ENCODE measurements around the gene BMI1. TPM values are rescaled to one million over a fixed set of nuclear protein-coding genes. Genes with fewer than 3 reads are reported as not detected.

BMI1 gene
- total and polyA plus RNA-seq, 7 experiments from 2014 or later: 26.1 to 80.5 (median 47.8) TPM

DNA sequence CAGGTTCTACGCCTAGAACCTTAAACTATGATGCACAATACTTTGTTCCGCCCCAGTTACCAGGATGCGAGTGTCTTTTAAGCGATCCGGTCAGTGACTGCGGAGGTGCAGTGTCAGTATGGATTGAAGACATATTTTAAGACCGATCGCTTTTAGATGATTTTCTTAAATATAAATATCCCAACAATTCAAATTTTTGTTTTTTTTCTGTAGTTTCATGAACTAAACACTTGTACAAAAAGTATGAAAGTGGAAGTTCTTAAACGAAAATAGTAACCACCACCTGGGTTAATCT, 3.9 kb upstream of the BMI1 start:
- peak overlapping the region; percentile 73 for H3K4me3 ChIP-seq (ENCODE audit: low read length)
- H3K4me1 ChIP-seq (ENCODE audit: control insufficient read depth in 2 of 2, insufficient read depth in 2 of 2, low read length in 2 of 2): peaks cover 16 to 25% of the 10 kb centered on the region in 2 donors
- peak; percentile 33 for ATAC-seq
- Mint-ChIP-seq H3K9me3 (peaks cover 0 to 10% (median 0%) of the 10 kb centered on the region in 11 donors), H3K27me3 (peaks cover under 1 to 20% (median 10%) of the 10 kb centered on the region in 5 donors), H3K4me3 (peak overlapping the region; percentile 85 to 98 (median 93)), H3K36me3 (peaks cover 0 to 19% (median 4%) of the 10 kb centered on the region in 5 donors), H3K4me1 (peaks cover 11 to 53% (median 46%) of the 10 kb centered on the region in 7 donors), H3K27ac (peak overlapping the region; percentile 84 to 97 (median 95))
- peaks cover 0 to 13% of the 10 kb centered on the region in 2 donors for H3K27me3 ChIP-seq (ENCODE audit: control insufficient read depth in 2 of 2, insufficient read depth in 2 of 2, low read length in 2 of 2)
- H3K9me3 ChIP-seq (ENCODE audit: control insufficient read depth in 2 of 3, low read length in 3 of 3): no peaks in the 10 kb centered on the region
- intact Hi-C loops (cut with micrococcal nuclease): loop anchor here (2.0 to 5.0 kb wide), 10 partner anchors 16 to 1122 kb away; partner anchors contain the start of genes DNAJC1 (in 1 of the 2), MLLT10 (in 1 of the 2), OTUD1 (in 1 of the 2) and PIP4K2A (in 1 of the 2)
- no peaks in the 10 kb centered on the region for H3K36me3 ChIP-seq (ENCODE audit: control insufficient read depth in 2 of 3, insufficient read depth in 3 of 3, low read length in 3 of 3)
- peak overlapping the region; percentile 75 for H3K27ac ChIP-seq (ENCODE audit: low read depth, low read length)
- POLR2A ChIA-PET: interaction anchor here (0.8 to 4.3 kb wide), 11 partner anchors 9 to 673 kb away, joined by 3 to 72 read pairs (median 7); no protein-coding TSS in a partner anchor
- peak in 2 of 9 donors; percentile 48 to 67 for DNase-seq
- CTCF ChIA-PET: interaction anchor here (0.9 to 2.0 kb wide), 6 partner anchors 16 to 304 kb away, joined by 3 to 8 read pairs (median 5); no protein-coding TSS in a partner anchor

- ChIA-PET POLR2A (interaction anchor here (0.6 to 3.4 kb wide), 13 partner anchors 8 to 672 kb away, joined by 3 to 32 read pairs (median 4); no protein-coding TSS in a partner anchor), CTCF (interaction anchor here (0.9 kb wide), 1 partner anchor 305 kb away, joined by 5 read pairs; no protein-coding TSS in a partner anchor)
- Histone ChIP-seq H3K27me3 (ENCODE audit: control insufficient read depth in 2 of 2, insufficient read depth in 2 of 2, low read length in 2 of 2) (peaks cover 0 to 13% of the 10 kb centered on the region in 2 donors), H3K36me3 (ENCODE audit: control insufficient read depth in 2 of 3, insufficient read depth in 3 of 3, low read length in 3 of 3) (no peaks in the 10 kb centered on the region), H3K4me3 (ENCODE audit: low read length) (no peak overlapping the region), H3K27ac (ENCODE audit: low read depth, low read length) (peak overlapping the region; percentile 75), H3K9me3 (ENCODE audit: control insufficient read depth in 2 of 3, low read length in 3 of 3) (no peaks in the 10 kb centered on the region), H3K4me1 (ENCODE audit: control insufficient read depth in 2 of 2, insufficient read depth in 2 of 2, low read length in 2 of 2) (peaks cover 16 to 35% of the 10 kb centered on the region in 2 donors)
- Mint-ChIP-seq H3K27me3 (peaks cover 6 to 29% (median 16%) of the 10 kb centered on the region in 5 donors), H3K4me3 (peak overlapping the region in 9 of 10 donors; percentile 25 to 98 (median 85)), H3K36me3 (peaks cover 0 to 27% (median 4%) of the 10 kb centered on the region in 5 donors), H3K9me3 (peaks cover 0 to 10% (median 0%) of the 10 kb centered on the region in 11 donors), H3K27ac (peak overlapping the region in 8 of 9 donors; percentile 2 to 95 (median 68)), H3K4me1 (peaks cover 11 to 60% (median 54%) of the 10 kb centered on the region in 7 donors)
- ATAC-seq (no peak), DNase-seq (no peak)
- intact Hi-C loops (cut with micrococcal nuclease): loop anchor here (2.0 to 5.0 kb wide), 10 partner anchors 15 to 1121 kb away; partner anchors contain the start of genes DNAJC1 (in 1 of the 2), MLLT10 (in 1 of the 2), OTUD1 (in 1 of the 2) and PIP4K2A (in 1 of the 2)
Measured at GRCh38 chr10:22317771-22318565, 2.9 kb upstream of the BMI1 start.

DNA sequence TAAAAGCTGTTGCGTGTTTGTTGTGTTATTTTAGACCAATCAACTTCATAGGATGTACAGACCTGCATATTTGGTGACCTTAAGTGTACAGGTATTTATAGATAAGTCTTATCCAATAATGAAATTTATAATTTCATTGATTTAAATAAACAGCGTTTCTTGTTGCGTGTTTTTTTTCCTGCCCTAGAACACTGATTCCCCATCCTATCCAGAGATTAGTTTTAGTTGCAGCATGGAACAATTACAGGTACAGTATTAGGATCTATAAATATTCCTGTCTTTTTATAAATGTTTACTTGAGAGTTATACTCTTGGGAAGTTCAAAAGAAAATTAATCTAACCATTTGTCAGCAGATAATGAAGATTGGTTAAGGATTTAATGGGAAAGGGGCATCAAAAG, 2.1 kb upstream of the BMI1 start:
- no peaks in the 10 kb centered on the region for H3K36me3 ChIP-seq (ENCODE audit: control insufficient read depth in 2 of 3, insufficient read depth in 3 of 3, low read length in 3 of 3)
- H3K4me1 Mint-ChIP-seq: peaks cover 11 to 68% (median 62%) of the 10 kb centered on the region in 7 donors
- H3K27me3 ChIP-seq (ENCODE audit: control insufficient read depth in 2 of 2, insufficient read depth in 2 of 2, low read length in 2 of 2): peaks cover 0 to 13% of the 10 kb centered on the region in 2 donors
- DNase-seq: no peak
- H3K4me1 ChIP-seq (ENCODE audit: control insufficient read depth in 2 of 2, insufficient read depth in 2 of 2, low read length in 2 of 2): peaks cover 16 to 36% of the 10 kb centered on the region in 2 donors
- H3K4me3 ChIP-seq (ENCODE audit: low read length): no peak overlapping the region
- no peaks in the 10 kb centered on the region for H3K9me3 ChIP-seq (ENCODE audit: control insufficient read depth in 2 of 3, low read length in 3 of 3)
- H3K27ac ChIP-seq (ENCODE audit: low read depth, low read length): no peak overlapping the region
- ChIA-PET CTCF (no interaction called here), POLR2A (interaction anchor here (0.6 to 3.4 kb wide), 10 partner anchors 13 to 803 kb away, joined by 3 to 16 read pairs (median 4); no protein-coding TSS in a partner anchor)
- H3K9me3 Mint-ChIP-seq: peaks cover 0 to 10% (median 0%) of the 10 kb centered on the region in 11 donors
- H3K36me3 Mint-ChIP-seq: peaks cover 0 to 31% (median 4%) of the 10 kb centered on the region in 5 donors
- H3K27ac Mint-ChIP-seq: peak overlapping the region in 2 of 9 donors; percentile 31 to 94
- peak overlapping the region in 6 of 10 donors; percentile 25 to 98 (median 90) for H3K4me3 Mint-ChIP-seq
- ATAC-seq: no peak
- intact Hi-C loops (cut with micrococcal nuclease): loop anchor here (5.0 kb wide), 4 partner anchors 234 to 674 kb away; partner anchors contain the start of gene PIP4K2A (in 1 of the 2)
- peaks cover 6 to 37% (median 23%) of the 10 kb centered on the region in 5 donors for H3K27me3 Mint-ChIP-seq

DNA sequence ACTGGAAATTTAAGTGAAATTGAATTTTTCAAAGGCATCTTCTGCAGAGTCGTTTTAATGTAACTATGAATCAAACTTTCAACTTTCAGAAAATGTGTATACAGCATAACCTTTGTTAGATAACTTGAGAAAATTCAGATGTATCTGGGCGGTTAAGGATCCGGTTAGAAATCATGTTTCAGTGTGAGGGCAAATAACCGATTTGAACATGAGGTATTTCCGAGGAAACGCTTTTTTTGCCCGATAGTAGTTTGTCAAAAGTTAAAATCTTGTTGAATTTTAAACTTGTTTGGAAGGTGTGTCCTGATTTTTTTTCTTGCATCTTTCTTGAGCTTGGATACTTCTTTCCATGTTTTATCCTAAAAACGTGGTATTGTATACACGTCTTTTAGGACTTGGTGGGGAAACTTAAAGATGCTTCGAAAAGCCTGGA, 1.3 kb upstream of the BMI1 start:
- DNase-seq (no peak), ATAC-seq (no peak)
- peak overlapping the region; percentile 40 for H3K4me3 ChIP-seq (ENCODE audit: low read length)
- ChIA-PET POLR2A (interaction anchor here (0.7 to 3.4 kb wide), 13 partner anchors 12 to 804 kb away, joined by 3 to 16 read pairs (median 4); no protein-coding TSS in a partner anchor), CTCF (interaction anchor here (0.6 kb wide), 1 partner anchor 117 kb away, joined by 3 read pairs; no protein-coding TSS in a partner anchor)
- Mint-ChIP-seq H3K4me1 (peaks cover 16 to 76% (median 69%) of the 10 kb centered on the region in 7 donors), H3K4me3 (peak overlapping the region; percentile 86 to 98 (median 92)), H3K27me3 (peaks cover 6 to 45% (median 31%) of the 10 kb centered on the region in 5 donors), H3K36me3 (peaks cover 0 to 33% (median 4%) of the 10 kb centered on the region in 5 donors), H3K27ac (peak overlapping the region; percentile 91 to 99 (median 95)), H3K9me3 (peaks cover 0 to 10% (median 0%) of the 10 kb centered on the region in 11 donors)
- H3K27me3 ChIP-seq (ENCODE audit: control insufficient read depth in 2 of 2, insufficient read depth in 2 of 2, low read length in 2 of 2): peaks cover 0 to 13% of the 10 kb centered on the region in 2 donors
- intact Hi-C loops (cut with micrococcal nuclease): loop anchor here (5.0 kb wide), 4 partner anchors 233 to 673 kb away; partner anchors contain the start of gene PIP4K2A (in 1 of the 2)
- H3K4me1 ChIP-seq (ENCODE audit: control insufficient read depth in 2 of 2, insufficient read depth in 2 of 2, low read length in 2 of 2): peaks cover 16 to 38% of the 10 kb centered on the region in 2 donors
- no peaks in the 10 kb centered on the region for H3K36me3 ChIP-seq (ENCODE audit: control insufficient read depth in 2 of 3, insufficient read depth in 3 of 3, low read length in 3 of 3)
- H3K27ac ChIP-seq (ENCODE audit: low read depth, low read length): peak overlapping the region; percentile 19
- H3K9me3 ChIP-seq (ENCODE audit: control insufficient read depth in 2 of 3, low read length in 3 of 3): no peaks in the 10 kb centered on the region

DNA sequence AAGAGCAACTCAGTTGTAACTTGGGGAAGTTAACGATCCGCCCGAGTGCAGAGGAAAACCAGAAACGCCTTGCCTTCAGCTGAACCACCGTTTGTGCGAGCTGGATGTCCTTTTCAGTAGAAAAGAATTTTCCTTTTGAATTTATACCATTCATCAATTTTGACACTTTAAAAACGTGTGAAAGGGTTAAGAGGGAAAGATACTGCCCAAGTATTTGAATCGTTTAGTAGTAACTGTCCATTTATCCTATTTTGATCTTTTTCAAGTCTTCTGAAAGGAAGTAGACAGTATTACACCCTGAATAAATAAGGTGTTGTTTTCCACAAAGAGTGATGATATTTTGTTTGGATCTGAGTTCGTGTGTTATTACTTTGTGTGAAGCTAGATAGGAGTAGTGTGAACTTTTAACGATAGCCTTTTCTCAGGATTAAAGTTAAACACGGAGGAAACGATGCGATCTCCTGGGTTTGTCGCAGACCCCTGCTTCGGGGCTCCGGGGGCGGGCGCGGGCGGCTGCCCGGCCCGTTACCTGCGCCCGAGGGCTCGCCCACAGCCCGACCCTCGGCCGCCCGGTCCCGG, 830 bp upstream of the BMI1 start:
- H3K27me3 ChIP-seq (ENCODE audit: control insufficient read depth in 2 of 2, insufficient read depth in 2 of 2, low read length in 2 of 2): peaks cover 0 to 13% of the 10 kb centered on the region in 2 donors
- DNase-seq (no peak), ATAC-seq (no peak)
- H3K27ac ChIP-seq (ENCODE audit: low read depth, low read length): peak overlapping the region; percentile 67
- CTCF ChIA-PET: no interaction called here
- H3K4me3 ChIP-seq (ENCODE audit: low read length): peak overlapping the region; percentile 40
- peaks cover 0 to 13% (median 0%) of the 10 kb centered on the region in 11 donors for H3K9me3 Mint-ChIP-seq
- peak overlapping the region; percentile 86 to 98 (median 92) for H3K4me3 Mint-ChIP-seq
- H3K9me3 ChIP-seq (ENCODE audit: control insufficient read depth in 2 of 3, low read length in 3 of 3): no peaks in the 10 kb centered on the region
- H3K36me3 Mint-ChIP-seq: peaks cover 0 to 31% (median 4%) of the 10 kb centered on the region in 5 donors
- peaks cover 21 to 76% (median 69%) of the 10 kb centered on the region in 7 donors for H3K4me1 Mint-ChIP-seq
- H3K27me3 Mint-ChIP-seq: peaks cover 6 to 49% (median 36%) of the 10 kb centered on the region in 5 donors
- intact Hi-C loops (cut with micrococcal nuclease): loop anchor here (1.0 to 10.0 kb wide), 10 partner anchors 91 to 793 kb away; partner anchors contain the start of genes PIP4K2A (in 2 of the 2), MSRB2 (in 1 of the 2) and SKIDA1 (in 1 of the 2)
- no peaks in the 10 kb centered on the region for H3K36me3 ChIP-seq (ENCODE audit: control insufficient read depth in 2 of 3, insufficient read depth in 3 of 3, low read length in 3 of 3)
- H3K4me1 ChIP-seq (ENCODE audit: control insufficient read depth in 2 of 2, insufficient read depth in 2 of 2, low read length in 2 of 2): peaks cover 20 to 42% of the 10 kb centered on the region in 2 donors
- POLR2A ChIA-PET: interaction anchor here (0.7 to 3.4 kb wide), 13 partner anchors 12 to 804 kb away, joined by 3 to 16 read pairs (median 4); no protein-coding TSS in a partner anchor
- peak overlapping the region; percentile 91 to 99 (median 95) for H3K27ac Mint-ChIP-seq

All from naive thymus-derived CD4-positive, alpha-beta T cell (primary cell).